NB4 (cell line): Measurements from ENCODE around the gene SENP2.

Source experiments
- MAX ChIP-seq: IDR thresholded peaks from 2 replicates; pipeline ENCODE4 v1.6.1; 2011; ENCODE audit warnings: low read depth, low read length
- POLR2A ChIP-seq: IDR thresholded peaks from 2 replicates; pipeline ENCODE4 v1.6.1; 2011; ENCODE audit warnings: mild to moderate bottlenecking; ENCODE audit not compliant: insufficient read length; ENCODE audit errors: extremely low read depth

GRCh38 chr3:185661772-185662171 lies 75.7 kb downstream of the SENP2 start:
- TF ChIP-seq POLR2A, result no peak
- no peak for TF ChIP-seq MAX
